Measurements from ENCODE around the gene SAMD13. TPM values are rescaled to one million over a fixed set of nuclear protein-coding genes. Genes with fewer than 3 reads are reported as not detected.
A peak's percentile ranks its signal among the peaks of the same experiment; 100 is the strongest.

The SAMD13 gene
- total RNA-seq, 1 donor from 2014 or later = 0.60 TPM

GRCh38 chr1:84291882-84292655 is 9.4 kb upstream of the SAMD13 start:
- Mint-ChIP-seq H3K27me3 (ENCODE audit: insufficient read depth) (peaks cover 7% of the 10 kb centered on the region), H3K9me3 (peaks cover 13% of the 10 kb centered on the region)

GRCh38 chr1:84293766-84294165 is 7.7 kb upstream of the SAMD13 start:
- intact Hi-C loops (cut with micrococcal nuclease) = no loop called here
- DNase-seq (ENCODE audit: low spot score) = no peak
- Mint-ChIP-seq H3K27ac (no peak overlapping the region), H3K9me3 (peaks cover 4% of the 10 kb centered on the region), H3K4me3 (no peak overlapping the region), H3K4me1 (ENCODE audit: low read depth) (peaks cover 4% of the 10 kb centered on the region), H3K36me3 (ENCODE audit: low read depth) (no peaks in the 10 kb centered on the region), H3K27me3 (ENCODE audit: insufficient read depth) (peaks cover 8% of the 10 kb centered on the region)

More at GRCh38 chr1:84291882-84292655, 9.4 kb upstream of the SAMD13 start:
- Mint-ChIP-seq H3K4me3 (no peak overlapping the region), H3K36me3 (ENCODE audit: low read depth) (no peaks in the 10 kb centered on the region), H3K4me1 (ENCODE audit: low read depth) (no peaks in the 10 kb centered on the region), H3K27ac (no peak overlapping the region)
- intact Hi-C loops (cut with micrococcal nuclease) = no loop called here
- no peak for DNase-seq (ENCODE audit: low spot score)

GRCh38 chr1:84294751-84295150 is 6.8 kb upstream of the SAMD13 start:
- Mint-ChIP-seq H3K36me3 (ENCODE audit: low read depth) (no peaks in the 10 kb centered on the region), H3K27ac (no peak overlapping the region), H3K27me3 (ENCODE audit: insufficient read depth) (peaks cover 8% of the 10 kb centered on the region), H3K4me3 (no peak overlapping the region), H3K9me3 (peaks cover under 1% of the 10 kb centered on the region), H3K4me1 (ENCODE audit: low read depth) (peaks cover 12% of the 10 kb centered on the region)
- DNase-seq (ENCODE audit: low spot score) = no peak
- intact Hi-C loops (cut with micrococcal nuclease) = loop anchor here (5.0 kb wide), 3 partner anchors 217 to 963 kb away; partner anchors contain the start of gene C1orf52

- Mint-ChIP-seq H3K9me3 (no peaks in the 10 kb centered on the region), H3K27ac (peak overlapping the region; percentile 68), H3K27me3 (ENCODE audit: insufficient read depth) (peaks cover 5% of the 10 kb centered on the region), H3K4me1 (ENCODE audit: low read depth) (peaks cover 33% of the 10 kb centered on the region), H3K36me3 (ENCODE audit: low read depth) (no peaks in the 10 kb centered on the region), H3K4me3 (peak overlapping the region; percentile 84)
- intact Hi-C loops (cut with micrococcal nuclease) = loop anchor here (1.0 to 5.0 kb wide), 5 partner anchors 153 to 960 kb away; partner anchors contain the start of genes C1orf52, PRKACB and RPF1
- no peak for DNase-seq (ENCODE audit: low spot score)
Measured at GRCh38 chr1:84297546-84298244, 3.8 kb upstream of the SAMD13 start.

- Mint-ChIP-seq H3K4me1 (ENCODE audit: low read depth) (peaks cover 39% of the 10 kb centered on the region), H3K27ac (peak overlapping the region; percentile 68), H3K4me3 (peak overlapping the region; percentile 86), H3K9me3 (no peaks in the 10 kb centered on the region), H3K36me3 (ENCODE audit: low read depth) (no peaks in the 10 kb centered on the region), H3K27me3 (ENCODE audit: insufficient read depth) (peaks cover 5% of the 10 kb centered on the region)
- peak; percentile 46 for DNase-seq (ENCODE audit: low spot score)
- intact Hi-C loops (cut with micrococcal nuclease) = loop anchor here (1.0 to 5.0 kb wide), 5 partner anchors 154 to 959 kb away; partner anchors contain the start of genes C1orf52, PRKACB and RPF1
Measured at GRCh38 chr1:84298328-84298683, 3.2 kb upstream of the SAMD13 start.

GRCh38 chr1:84298684-84299535 is 2.6 kb upstream of the SAMD13 start:
- Mint-ChIP-seq H3K36me3 (ENCODE audit: low read depth) (no peaks in the 10 kb centered on the region), H3K27ac (peak overlapping the region; percentile 74), H3K27me3 (ENCODE audit: insufficient read depth) (peaks cover 5% of the 10 kb centered on the region), H3K4me3 (peak overlapping the region; percentile 86), H3K9me3 (no peaks in the 10 kb centered on the region), H3K4me1 (ENCODE audit: low read depth) (peaks cover 44% of the 10 kb centered on the region)
- intact Hi-C loops (cut with micrococcal nuclease) = loop anchor here (1.0 to 5.0 kb wide), 5 partner anchors 155 to 958 kb away; partner anchors contain the start of genes C1orf52, PRKACB and RPF1
- no peak for DNase-seq (ENCODE audit: low spot score)

GRCh38 chr1:84299536-84300170 is 1.9 kb upstream of the SAMD13 start:
- intact Hi-C loops (cut with micrococcal nuclease) = loop anchor here (2.0 to 10.0 kb wide), 7 partner anchors 179 to 958 kb away; partner anchors contain the start of genes C1orf52, GNG5, RPF1 and SPATA1
- H3K27ac Mint-ChIP-seq = peak overlapping the region; percentile 74
- peaks cover 44% of the 10 kb centered on the region for H3K4me1 Mint-ChIP-seq (ENCODE audit: low read depth)
- peaks cover 5% of the 10 kb centered on the region for H3K27me3 Mint-ChIP-seq (ENCODE audit: insufficient read depth)
- no peak for DNase-seq (ENCODE audit: low spot score)
- peak overlapping the region; percentile 86 for H3K4me3 Mint-ChIP-seq
- no peaks in the 10 kb centered on the region for H3K9me3 Mint-ChIP-seq
- no peaks in the 10 kb centered on the region for H3K36me3 Mint-ChIP-seq (ENCODE audit: low read depth)

GRCh38 chr1:84300501-84300900 is 1.0 kb upstream of the SAMD13 start:
- Mint-ChIP-seq H3K27ac (no peak overlapping the region), H3K36me3 (ENCODE audit: low read depth) (no peaks in the 10 kb centered on the region), H3K9me3 (no peaks in the 10 kb centered on the region), H3K4me1 (ENCODE audit: low read depth) (peaks cover 44% of the 10 kb centered on the region), H3K27me3 (ENCODE audit: insufficient read depth) (peaks cover 5% of the 10 kb centered on the region), H3K4me3 (no peak overlapping the region)
- no peak for DNase-seq (ENCODE audit: low spot score)
- intact Hi-C loops (cut with micrococcal nuclease) = loop anchor here (5.0 to 10.0 kb wide), 3 partner anchors 204 to 392 kb away; partner anchors contain the start of genes GNG5, SPATA1, SSX2IP and TTLL7

- no peak overlapping the region for H3K27ac Mint-ChIP-seq
- intact Hi-C loops (cut with micrococcal nuclease) = loop anchor here (2.0 to 10.0 kb wide), 4 partner anchors 131 to 390 kb away; partner anchors contain the start of genes GNG5, SPATA1, SSX2IP and TTLL7
- H3K9me3 Mint-ChIP-seq = peaks cover 2% of the 10 kb centered on the region
- peaks cover 44% of the 10 kb centered on the region for H3K4me1 Mint-ChIP-seq (ENCODE audit: low read depth)
- DNase-seq (ENCODE audit: low spot score) = no peak
- no peaks in the 10 kb centered on the region for H3K36me3 Mint-ChIP-seq (ENCODE audit: low read depth)
- peak overlapping the region; percentile 57 for H3K4me3 Mint-ChIP-seq
- peaks cover 5% of the 10 kb centered on the region for H3K27me3 Mint-ChIP-seq (ENCODE audit: insufficient read depth)
Measured at GRCh38 chr1:84301785-84302385, 377 bp downstream of the SAMD13 start.

GRCh38 chr1:84303314-84303830 is 1.9 kb downstream of the SAMD13 start:
- Mint-ChIP-seq H3K9me3 (peaks cover 10% of the 10 kb centered on the region), H3K4me3 (peak overlapping the region; percentile 57), H3K27ac (peak overlapping the region; percentile 20), H3K4me1 (ENCODE audit: low read depth) (peaks cover 40% of the 10 kb centered on the region), H3K27me3 (ENCODE audit: insufficient read depth) (peaks cover 3% of the 10 kb centered on the region), H3K36me3 (ENCODE audit: low read depth) (no peaks in the 10 kb centered on the region)
- DNase-seq (ENCODE audit: low spot score) = no peak
- intact Hi-C loops (cut with micrococcal nuclease) = loop anchor here (2.0 to 10.0 kb wide), 4 partner anchors 129 to 389 kb away; partner anchors contain the start of genes GNG5, SPATA1, SSX2IP and TTLL7

GRCh38 chr1:84307398-84307797 is 5.9 kb downstream of the SAMD13 start:
- Mint-ChIP-seq H3K27me3 (ENCODE audit: insufficient read depth) (peaks cover 2% of the 10 kb centered on the region), H3K27ac (no peak overlapping the region), H3K36me3 (ENCODE audit: low read depth) (no peaks in the 10 kb centered on the region), H3K4me3 (no peak overlapping the region), H3K9me3 (peaks cover 10% of the 10 kb centered on the region), H3K4me1 (ENCODE audit: low read depth) (peaks cover 15% of the 10 kb centered on the region)
- DNase-seq (ENCODE audit: low spot score) = no peak
- intact Hi-C loops (cut with micrococcal nuclease) = loop anchor here (10.0 kb wide), 1 partner anchor 197 kb away; the partner anchor contains the start of genes GNG5 and SPATA1

All from activated T-helper 1 cell treated with anti-CD3 and anti-CD28 coated beads, Interleukin-12 subunit alpha, Interleukin-12 subunit beta, Interleukin-2, Interleukin-4 antibody, amounts not matched to agents 30 ng/mL and 10 ng/mL and 1 ng/mL, durations not matched to agents 14 hours and 24 hours and 36 hours (primary cell).